HepG2 (cell line): ENCODE results near the gene TMEM236. TPM values are rescaled to one million over a fixed set of nuclear protein-coding genes. Genes with fewer than 3 reads are reported as not detected.

Experiments used
- ASH2L ChIP-seq: fragments of 300-600, 200-600 bp; sonication (generic); IDR thresholded peaks from 2 replicates; pipeline ENCODE4 v1.7.0; 2017; ENCODE audit warnings: low read depth, mild to moderate bottlenecking, moderate library complexity, mixed read lengths, low read length; ENCODE audit not compliant: insufficient read length
- CBX2 ChIP-seq, 2 experiments: fragments of 200-600 bp in 1 of 2; sonication (generic); formaldehyde crosslinking in 1 of 2; IDR thresholded peaks; 2 replicates each; pipeline versions ENCODE4 v1.7.0 to v1.8.1; 2018 to 2022; ENCODE audit warnings: low read depth in 2 of 2, low read length in 1 of 2, mild to moderate bottlenecking in 1 of 2, missing genetic modification reagents in 1 of 2
- HES4 ChIP-seq: sonication (generic); formaldehyde crosslinking; IDR thresholded peaks from 2 replicates; pipeline ENCODE4 v1.9.0; 2021; ENCODE audit warnings: mild to moderate bottlenecking, missing genetic modification reagents, borderline replicate concordance
- NFATC3 ChIP-seq: sonication (generic); formaldehyde crosslinking; IDR thresholded peaks from 2 replicates; pipeline ENCODE4 v1.5.1; 2020; ENCODE audit warnings: mild to moderate bottlenecking, missing genetic modification reagents
- NR2F6 ChIP-seq, 2 experiments: IDR thresholded peaks; 2 replicates each; pipeline ENCODE4 v1.6.1; 2016; ENCODE audit warnings: antibody characterized with exemption in 1 of 2, mild to moderate bottlenecking in 1 of 2
- SIX4 ChIP-seq: sonication (generic); formaldehyde crosslinking; IDR thresholded peaks from 2 replicates; pipeline ENCODE4 v1.4.0; 2020; ENCODE audit warnings: missing genetic modification reagents
- SNRNP70 ChIP-seq: fragments of 200-400 bp; formaldehyde crosslinking; IDR thresholded peaks from 2 replicates; pipeline ENCODE4 v1.6.1; 2017; ENCODE audit warnings: mild to moderate bottlenecking, low read depth, low read length, moderate library complexity
- SOX6 ChIP-seq, 2 experiments: fragments of 450-650 bp in 1 of 2; sonication (generic) in 1 of 2; formaldehyde crosslinking in 1 of 2; IDR thresholded peaks; 2 replicates each; pipeline versions ENCODE4 v1.4.0 to v1.6.1; 2017 to 2020; ENCODE audit warnings: antibody characterized with exemption in 1 of 2, mild to moderate bottlenecking in 1 of 2, missing genetic modification reagents in 1 of 2
- ZNF446 ChIP-seq: sonication (generic); formaldehyde crosslinking; IDR thresholded peaks from 2 replicates; pipeline ENCODE4 v1.5.0; 2020; ENCODE audit warnings: mild to moderate bottlenecking, missing genetic modification reagents
- ZNF468 ChIP-seq: sonication (generic); formaldehyde crosslinking; IDR thresholded peaks from 2 replicates; pipeline ENCODE4 v1.8.0; 2022; ENCODE audit warnings: mild to moderate bottlenecking, moderate library complexity, missing genetic modification reagents
- ZNF713 ChIP-seq: sonication (generic); formaldehyde crosslinking; IDR thresholded peaks from 2 replicates; pipeline ENCODE4 v1.4.0; 2020; ENCODE audit warnings: mild to moderate bottlenecking, missing genetic modification reagents
- ZNF768 ChIP-seq: sonication (generic); formaldehyde crosslinking; IDR thresholded peaks from 2 replicates; pipeline ENCODE4 v1.4.0; 2020; ENCODE audit warnings: missing genetic modification reagents
- polyA plus RNA-seq, 8 experiments: library from polyadenylated mRNA; depleted of rRNA in 3 of 8; stranded (reverse) in 7 of 8; unstranded in 1 of 8; fragments of >200 nt; fragmentation: Illumina TruSeq in 4 of 8; extraction: Trizol in 4 of 8; gene quantifications; 2 replicates each; pipeline versions ENCODE4 v1.2.1 to v1.2.3, GENCODE V29; 2011 to 2016; ENCODE audit warnings: low read depth in 4 of 8, missing spikeins in 1 of 8, mixed read lengths in 1 of 8; ENCODE audit not compliant: insufficient read depth in 1 of 8
- total RNA-seq, 5 experiments: library from RNA; depleted of rRNA; stranded (reverse); fragments of >200 nt; fragmentation: Illumina TruSeq; extraction: Trizol; gene quantifications; 2 replicates each; pipeline ENCODE4 v1.2.3, GENCODE V29; 2016; ENCODE audit warnings: low read depth in 1 of 5
- TF ChIP-seq, protein P1 (sequence below): sonication (generic); formaldehyde crosslinking; IDR thresholded peaks from 2 replicates; pipeline ENCODE4 v1.5.1; 2020; ENCODE audit warnings: mild to moderate bottlenecking, missing genetic modification reagents, moderate library complexity
- TF ChIP-seq, protein P2 (sequence below): sonication (generic); formaldehyde crosslinking; IDR thresholded peaks from 2 replicates; pipeline ENCODE4 v1.5.0; 2020; ENCODE audit warnings: missing genetic modification reagents
- TF ChIP-seq, protein P3 (sequence below): sonication (generic); formaldehyde crosslinking; IDR thresholded peaks from 2 replicates; pipeline ENCODE4 v1.4.0; 2020; ENCODE audit warnings: mild to moderate bottlenecking, missing genetic modification reagents

Gene TMEM236
- total and polyA plus RNA-seq, 2 of the 13 experiments (the other 11 are each of a cell fraction or from before 2014, with no cell fraction given) = 0.04 to 0.08 TPM

DNA sequence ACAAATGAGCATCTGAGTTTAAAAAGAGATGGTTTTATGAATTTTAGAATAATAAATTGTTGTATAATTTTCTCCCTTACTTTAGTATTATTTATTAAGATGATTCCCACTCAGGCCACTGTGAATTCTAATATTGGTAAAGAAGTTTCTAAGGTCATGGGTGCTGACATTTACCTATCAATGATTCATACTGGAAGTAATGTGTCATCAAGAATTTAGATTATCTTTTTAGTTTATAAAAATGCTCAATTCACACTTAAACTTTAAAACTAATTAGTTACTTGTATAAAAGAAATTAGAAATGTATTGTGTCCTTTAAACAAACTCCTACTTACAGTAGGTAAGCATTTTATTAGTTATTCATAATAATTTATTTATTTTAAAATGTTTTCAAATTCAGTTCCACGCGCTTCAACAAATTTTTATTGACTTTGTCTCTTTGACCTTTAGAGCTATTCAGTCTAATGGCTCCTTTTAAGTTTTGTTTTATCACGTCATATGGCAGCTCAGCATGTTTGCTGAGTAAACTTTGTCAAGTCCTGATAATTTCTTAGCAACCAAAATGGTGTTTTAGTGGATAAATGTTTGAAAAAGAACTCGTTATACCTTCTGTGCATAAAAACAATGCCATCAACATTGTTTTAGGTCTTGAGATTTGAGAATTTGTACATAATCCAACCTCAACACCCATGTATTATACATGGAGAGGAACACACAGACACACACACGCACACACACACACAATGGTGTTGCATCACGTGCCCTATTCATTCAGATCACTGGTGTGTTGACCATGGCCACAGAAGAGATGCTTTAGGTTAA is 42.0 kb downstream of the TMEM236 start (continued):
- TF ChIP-seq, protein P1, sequence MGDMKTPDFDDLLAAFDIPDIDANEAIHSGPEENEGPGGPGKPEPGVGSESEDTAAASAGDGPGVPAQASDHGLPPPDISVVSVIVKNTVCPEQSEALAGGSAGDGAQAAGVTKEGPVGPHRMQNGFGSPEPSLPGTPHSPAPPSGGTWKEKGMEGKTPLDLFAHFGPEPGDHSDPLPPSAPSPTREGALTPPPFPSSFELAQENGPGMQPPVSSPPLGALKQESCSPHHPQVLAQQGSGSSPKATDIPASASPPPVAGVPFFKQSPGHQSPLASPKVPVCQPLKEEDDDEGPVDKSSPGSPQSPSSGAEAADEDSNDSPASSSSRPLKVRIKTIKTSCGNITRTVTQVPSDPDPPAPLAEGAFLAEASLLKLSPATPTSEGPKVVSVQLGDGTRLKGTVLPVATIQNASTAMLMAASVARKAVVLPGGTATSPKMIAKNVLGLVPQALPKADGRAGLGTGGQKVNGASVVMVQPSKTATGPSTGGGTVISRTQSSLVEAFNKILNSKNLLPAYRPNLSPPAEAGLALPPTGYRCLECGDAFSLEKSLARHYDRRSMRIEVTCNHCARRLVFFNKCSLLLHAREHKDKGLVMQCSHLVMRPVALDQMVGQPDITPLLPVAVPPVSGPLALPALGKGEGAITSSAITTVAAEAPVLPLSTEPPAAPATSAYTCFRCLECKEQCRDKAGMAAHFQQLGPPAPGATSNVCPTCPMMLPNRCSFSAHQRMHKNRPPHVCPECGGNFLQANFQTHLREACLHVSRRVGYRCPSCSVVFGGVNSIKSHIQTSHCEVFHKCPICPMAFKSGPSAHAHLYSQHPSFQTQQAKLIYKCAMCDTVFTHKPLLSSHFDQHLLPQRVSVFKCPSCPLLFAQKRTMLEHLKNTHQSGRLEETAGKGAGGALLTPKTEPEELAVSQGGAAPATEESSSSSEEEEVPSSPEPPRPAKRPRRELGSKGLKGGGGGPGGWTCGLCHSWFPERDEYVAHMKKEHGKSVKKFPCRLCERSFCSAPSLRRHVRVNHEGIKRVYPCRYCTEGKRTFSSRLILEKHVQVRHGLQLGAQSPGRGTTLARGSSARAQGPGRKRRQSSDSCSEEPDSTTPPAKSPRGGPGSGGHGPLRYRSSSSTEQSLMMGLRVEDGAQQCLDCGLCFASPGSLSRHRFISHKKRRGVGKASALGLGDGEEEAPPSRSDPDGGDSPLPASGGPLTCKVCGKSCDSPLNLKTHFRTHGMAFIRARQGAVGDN (CRISPR knock-in tag) = no peak
- no peak for TF ChIP-seq SOX6 (IDR thresholded peaks at IDR 0.05)
- no peak for TF ChIP-seq SOX6 (CRISPR knock-in tag; IDR thresholded peaks at IDR 0.05)
- TF ChIP-seq, protein P2, sequence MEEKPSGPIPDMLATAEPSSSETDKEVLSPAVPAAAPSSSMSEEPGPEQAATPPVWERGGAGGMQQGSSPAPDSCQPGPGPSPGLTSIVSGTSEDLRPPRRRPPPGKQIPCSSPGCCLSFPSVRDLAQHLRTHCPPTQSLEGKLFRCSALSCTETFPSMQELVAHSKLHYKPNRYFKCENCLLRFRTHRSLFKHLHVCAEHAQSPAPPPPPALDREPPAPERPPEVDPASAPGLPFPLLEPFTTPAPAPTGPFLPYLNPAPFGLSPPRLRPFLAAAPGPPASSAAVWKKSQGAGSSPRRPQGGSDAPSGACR (CRISPR knock-in tag) = no peak
- no peak for TF ChIP-seq SIX4 (CRISPR knock-in tag)
- TF ChIP-seq SNRNP70 = no peak
- no peak for TF ChIP-seq HES4 (CRISPR knock-in tag)
- TF ChIP-seq, protein P3, sequence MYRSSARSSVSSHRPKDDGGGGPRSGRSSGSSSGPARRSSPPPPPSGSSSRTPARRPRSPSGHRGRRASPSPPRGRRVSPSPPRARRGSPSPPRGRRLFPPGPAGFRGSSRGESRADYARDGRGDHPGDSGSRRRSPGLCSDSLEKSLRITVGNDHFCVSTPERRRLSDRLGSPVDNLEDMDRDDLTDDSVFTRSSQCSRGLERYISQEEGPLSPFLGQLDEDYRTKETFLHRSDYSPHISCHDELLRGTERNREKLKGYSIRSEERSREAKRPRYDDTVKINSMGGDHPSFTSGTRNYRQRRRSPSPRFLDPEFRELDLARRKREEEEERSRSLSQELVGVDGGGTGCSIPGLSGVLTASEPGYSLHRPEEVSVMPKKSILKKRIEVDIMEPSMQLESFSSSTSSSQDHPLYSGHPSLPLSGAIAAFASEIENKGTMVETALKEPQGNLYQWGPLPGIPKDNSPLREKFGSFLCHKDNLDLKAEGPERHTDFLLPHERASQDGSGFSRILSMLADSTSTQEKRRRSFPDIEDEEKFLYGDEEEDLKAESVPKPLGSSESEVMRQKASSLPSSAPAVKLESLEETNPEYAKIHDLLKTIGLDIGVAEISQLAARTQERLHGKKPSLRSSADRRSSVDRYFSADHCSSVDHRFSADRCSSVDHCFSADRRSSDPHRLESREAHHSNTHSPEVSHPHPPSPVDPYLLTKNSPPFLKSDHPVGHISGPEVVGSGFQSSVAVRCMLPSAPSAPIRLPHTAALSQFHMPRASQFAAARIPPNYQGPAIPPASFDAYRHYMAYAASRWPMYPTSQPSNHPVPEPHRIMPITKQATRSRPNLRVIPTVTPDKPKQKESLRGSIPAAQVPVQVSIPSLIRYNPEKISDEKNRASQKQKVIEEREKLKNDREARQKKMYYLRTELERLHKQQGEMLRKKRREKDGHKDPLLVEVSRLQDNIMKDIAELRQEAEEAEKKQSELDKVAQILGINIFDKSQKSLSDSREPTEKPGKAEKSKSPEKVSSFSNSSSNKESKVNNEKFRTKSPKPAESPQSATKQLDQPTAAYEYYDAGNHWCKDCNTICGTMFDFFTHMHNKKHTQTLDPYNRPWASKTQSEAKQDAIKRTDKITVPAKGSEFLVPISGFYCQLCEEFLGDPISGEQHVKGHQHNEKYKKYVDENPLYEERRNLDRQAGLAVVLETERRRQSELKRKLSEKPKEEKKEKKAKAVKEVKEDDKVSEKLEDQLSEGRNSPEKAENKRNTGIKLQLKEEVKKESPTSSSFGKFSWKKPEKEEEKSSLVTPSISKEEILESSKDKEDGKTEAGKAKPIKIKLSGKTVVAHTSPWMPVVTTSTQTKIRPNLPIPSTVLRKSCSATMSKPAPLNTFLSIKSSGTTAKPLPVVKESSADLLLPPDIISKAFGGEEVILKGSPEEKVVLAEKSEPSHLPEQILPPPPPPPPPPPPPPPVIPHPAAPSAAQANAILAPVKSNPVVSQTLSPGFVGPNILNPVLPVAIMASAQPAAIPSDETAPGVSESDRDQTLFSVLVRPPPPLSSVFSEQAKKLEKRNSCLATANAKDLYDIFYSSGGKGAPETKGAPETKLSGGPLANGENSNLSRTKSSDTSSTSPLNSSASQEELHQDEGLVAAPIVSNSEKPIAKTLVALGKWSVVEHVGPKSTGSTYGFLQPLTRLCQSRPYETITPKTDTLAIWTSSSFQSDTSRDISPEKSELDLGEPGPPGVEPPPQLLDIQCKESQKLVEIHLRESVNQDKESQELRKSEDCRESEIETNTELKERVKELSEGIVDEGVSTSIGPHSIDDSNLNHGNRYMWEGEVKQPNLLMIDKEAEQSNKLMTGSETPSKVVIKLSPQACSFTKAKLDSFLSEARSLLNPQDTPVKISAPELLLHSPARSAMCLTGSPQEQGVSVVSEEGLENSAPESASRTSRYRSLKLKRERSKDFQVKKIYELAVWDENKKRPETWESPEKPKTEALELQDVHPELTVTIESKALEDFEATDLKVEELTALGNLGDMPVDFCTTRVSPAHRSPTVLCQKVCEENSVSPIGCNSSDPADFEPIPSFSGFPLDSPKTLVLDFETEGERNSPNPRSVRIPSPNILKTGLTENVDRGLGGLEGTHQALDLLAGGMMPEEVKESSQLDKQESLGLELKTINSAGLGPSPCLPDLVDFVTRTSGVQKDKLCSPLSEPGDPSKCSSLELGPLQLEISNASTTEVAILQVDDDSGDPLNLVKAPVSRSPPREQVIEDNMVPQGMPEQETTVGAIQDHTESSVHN = no peak
- no peak for TF ChIP-seq NFATC3 (CRISPR knock-in tag)
- TF ChIP-seq ZNF446 = no peak
- no peak for TF ChIP-seq CBX2 (IDR thresholded peaks at IDR 0.05; ENCODE audit: low read depth, low read length)
- TF ChIP-seq CBX2 (CRISPR knock-in tag; IDR thresholded peaks at IDR 0.05; ENCODE audit: low read depth) = no peak
- peak; percentile 90 for TF ChIP-seq NR2F6 (IDR thresholded peaks at IDR 0.05)
- TF ChIP-seq NR2F6 (CRISPR knock-in tag; IDR thresholded peaks at IDR 0.05) = peak; percentile 65; the same call in 1 of the 2 replicates
- TF ChIP-seq ZNF468 (CRISPR knock-in tag) = no peak
- TF ChIP-seq ZNF768 (CRISPR knock-in tag) = no peak
- peak; percentile 44 for TF ChIP-seq ASH2L
- TF ChIP-seq ZNF713 = no peak
